GM18520 (cell line): ENCODE data around the gene NT5C3A.
"Not testable (repeated sequence)": the region's sequence is repeated elsewhere in the genome, so short reads cannot be mapped to it uniquely, and the experiment has no call there.

Experiments
- ATAC-seq: cut with Tn5 transposase; IDR thresholded peaks from one replicate; pipeline ENCODE4 v1.9.1; 2021; ENCODE audit not compliant: unreplicated experiment

The NT5C3A gene

DNA sequence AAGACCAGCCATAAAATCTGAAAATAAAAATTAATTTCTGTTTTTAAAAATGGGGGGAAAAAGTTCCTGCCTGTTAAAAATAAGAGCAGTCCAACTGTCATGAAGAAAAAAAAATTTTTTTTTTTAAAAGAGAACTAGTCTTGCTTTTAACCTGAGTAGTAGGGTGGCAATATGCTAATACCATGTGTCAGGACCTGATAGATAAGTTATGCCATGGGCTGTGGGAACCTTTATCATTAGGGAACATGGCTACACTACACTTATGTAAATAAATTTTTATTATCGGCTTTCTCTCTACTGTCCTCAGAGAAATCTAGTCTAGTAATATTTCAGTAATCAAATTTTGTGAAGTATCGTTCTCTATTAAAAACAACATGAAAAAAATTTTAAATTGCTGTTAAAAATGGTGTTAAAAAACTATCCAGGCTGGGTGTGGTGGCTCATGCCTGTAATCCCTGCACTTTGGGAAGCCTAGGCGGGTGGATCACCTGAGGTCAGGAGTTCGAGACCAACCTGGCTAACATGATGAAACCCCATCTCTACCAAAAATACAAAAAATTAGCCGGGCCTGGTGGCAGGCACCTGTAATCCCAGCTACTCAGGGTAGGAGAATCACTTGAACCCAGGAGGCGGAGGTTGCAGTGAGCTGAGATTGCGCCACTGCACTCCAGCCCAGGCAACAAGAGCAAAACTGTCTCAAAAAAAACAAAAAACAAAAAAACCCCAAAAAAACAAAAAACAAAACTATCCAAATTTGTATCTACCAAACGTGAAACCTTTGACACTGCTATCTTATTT, 20.7 kb downstream of the NT5C3A start:
- no peak for ATAC-seq

DNA sequence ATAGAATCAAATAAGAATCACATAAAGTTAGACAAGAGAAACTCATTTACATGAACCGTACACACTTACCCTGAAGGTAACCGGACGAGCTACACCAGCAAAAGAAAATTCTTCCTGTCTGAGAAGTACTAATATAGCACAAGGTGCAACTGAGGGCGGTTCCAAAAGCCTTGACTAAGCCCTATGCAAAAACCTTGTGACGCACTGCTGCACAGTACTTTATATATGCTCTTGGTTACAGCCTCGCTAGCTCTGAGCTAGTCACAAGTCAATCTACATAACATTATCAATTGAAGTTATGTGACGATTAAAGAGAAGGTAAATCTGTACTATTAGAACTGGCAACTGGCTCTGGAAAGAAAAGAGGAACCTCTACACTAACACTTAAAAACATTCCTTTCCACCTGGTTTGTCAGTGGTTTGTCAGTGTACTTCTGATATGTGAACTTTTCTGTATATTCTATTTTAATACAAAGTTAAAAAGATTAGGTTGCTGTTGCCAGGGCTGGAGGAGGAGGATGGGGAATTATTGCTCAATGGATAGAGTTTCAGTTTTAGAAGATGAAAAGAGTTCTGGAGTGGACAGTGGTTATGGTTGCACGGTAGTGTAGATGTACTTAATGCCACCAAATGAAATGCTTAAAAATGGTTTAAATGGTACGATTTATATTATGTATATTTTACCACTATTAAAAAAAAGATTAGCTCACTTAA, 21.6 kb downstream of the NT5C3A start:
- peak; percentile 84 for ATAC-seq

GRCh38 chr7:33039903-33040292, 22.7 kb downstream of the NT5C3A start:
- ATAC-seq, result no peak

DNA sequence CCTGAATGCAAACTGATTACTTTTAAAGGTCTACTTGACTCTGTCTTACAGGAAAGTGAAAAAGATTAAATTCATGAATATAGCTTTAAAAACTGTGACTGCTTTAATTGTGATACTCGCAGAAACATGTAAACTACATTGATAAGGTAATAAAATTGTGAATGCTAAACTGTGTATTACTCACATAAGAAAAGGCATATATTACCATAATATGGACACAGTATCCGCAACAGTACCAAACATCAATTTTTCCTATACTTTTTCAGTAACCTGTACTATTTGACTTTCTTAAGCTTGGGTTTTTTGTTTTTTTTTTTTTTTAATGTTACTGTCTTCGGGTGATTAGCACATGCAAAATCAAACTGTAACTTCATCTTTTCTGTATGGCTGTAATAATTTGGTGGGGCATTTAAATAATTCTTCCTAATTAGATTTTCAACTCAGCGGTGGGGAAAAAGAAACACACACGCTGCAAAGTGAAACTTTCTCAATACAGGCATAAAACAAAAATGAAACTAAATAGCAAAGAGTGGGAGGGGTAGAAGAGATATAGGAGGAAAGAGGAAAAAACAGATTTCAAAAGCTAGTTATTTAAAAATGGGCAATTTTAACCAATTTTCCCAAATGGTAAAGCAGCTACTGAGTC, 23.2 kb downstream of the NT5C3A start:
- peak; percentile 21 for ATAC-seq

- no peak for ATAC-seq
Measured at GRCh38 chr7:33038639-33039038, 23.9 kb downstream of the NT5C3A start.

DNA sequence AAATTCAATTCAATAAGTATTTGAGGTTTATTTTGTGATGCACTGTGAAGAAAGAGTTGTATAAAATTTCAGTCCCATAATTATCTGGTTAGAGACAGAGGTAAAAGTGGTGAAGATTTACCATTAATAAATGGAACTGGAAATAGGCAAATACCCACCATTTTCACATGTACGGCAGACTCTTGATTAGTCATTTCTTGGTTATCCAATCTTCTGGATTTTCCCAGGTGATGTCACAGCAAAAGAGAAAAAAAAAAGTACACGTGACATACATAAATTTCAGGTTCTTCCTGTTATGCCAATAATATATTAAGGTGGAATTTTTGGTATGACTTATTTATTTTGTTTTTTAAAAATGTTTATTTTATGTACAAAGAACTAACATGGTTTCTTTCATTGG, 26.8 kb downstream of the NT5C3A start:
- ATAC-seq, result no peak

GRCh38 chr7:33024189-33024757, 38.3 kb downstream of the NT5C3A start:
- no peak for ATAC-seq

DNA sequence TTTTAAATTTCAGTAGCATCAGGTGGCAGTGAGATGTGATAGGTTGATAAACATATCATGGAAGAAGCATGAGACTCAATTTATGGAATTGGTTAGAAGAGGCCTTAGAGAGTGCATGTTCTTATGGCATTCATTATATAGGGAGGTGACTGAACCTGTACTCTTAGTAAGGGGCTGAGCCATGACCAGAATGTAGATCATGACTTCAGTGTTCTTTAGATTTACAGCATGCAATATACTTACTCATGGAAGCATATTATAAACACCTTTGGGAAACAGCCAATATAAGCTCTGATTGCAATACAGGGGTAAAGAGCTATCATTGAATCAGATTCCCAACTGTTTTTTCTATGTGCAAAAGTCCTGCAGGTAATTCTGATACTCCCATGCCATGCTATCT, 50.2 kb downstream of the NT5C3A start:
- no peak for ATAC-seq

DNA sequence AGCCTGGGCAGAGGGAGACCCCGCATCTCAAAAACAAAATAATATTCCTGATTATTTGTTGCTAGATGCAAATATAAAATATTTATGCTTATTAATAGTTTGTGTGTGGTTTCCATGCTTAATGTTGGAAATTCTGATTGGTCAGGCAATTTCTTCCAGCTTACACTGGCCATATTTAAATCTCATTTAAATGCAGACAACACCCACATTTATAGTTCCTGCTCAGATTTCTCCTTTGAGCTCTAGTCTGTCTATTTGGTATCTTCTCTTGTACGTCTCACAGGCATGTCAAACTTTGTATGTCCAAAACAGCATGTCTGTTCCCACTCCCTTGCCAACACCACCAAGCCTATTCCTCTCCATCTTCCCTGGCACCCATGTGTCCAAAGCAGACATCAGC, 52.8 kb downstream of the NT5C3A start:
- no peak for ATAC-seq

DNA sequence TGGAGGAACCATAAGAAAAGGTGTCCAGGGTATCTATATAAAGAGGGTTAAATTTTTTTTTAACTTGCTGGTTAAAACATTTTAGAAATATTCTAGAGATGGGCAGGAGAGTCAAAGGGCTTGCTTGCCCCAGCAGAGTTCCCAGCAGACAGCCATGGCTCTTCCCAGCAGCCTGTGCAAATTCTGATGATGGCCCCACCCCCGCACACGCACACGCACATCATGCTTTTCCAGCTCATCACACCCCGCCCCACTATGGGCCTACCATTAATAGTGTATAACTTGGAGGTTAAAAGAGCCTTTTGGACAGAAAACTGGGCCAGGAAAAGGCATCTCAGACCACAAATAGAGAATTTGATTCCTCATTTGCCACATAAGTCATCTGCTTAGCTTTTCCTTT, 56.9 kb downstream of the NT5C3A start:
- ATAC-seq, result not testable (repeated sequence)

DNA sequence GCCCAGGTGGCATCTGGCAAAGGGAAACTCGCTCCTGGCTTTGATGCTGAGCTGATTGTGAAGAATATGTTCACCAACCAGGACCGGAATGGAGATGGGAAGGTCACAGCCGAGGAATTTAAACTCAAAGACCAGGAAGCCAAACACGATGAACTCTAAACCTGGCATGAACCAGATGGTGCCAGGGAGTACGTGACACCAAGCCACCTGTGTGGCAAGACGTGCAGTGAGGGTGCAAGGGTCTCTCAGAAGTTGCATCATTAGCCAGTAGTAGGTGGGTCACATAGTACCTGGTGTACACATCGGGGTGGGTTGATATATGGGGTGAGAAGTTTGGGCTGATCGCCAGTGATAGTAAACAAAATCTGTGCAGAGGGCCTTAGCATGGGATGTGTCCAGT, 57.4 kb downstream of the NT5C3A start:
- not testable (repeated sequence) for ATAC-seq

- not testable (repeated sequence) for ATAC-seq
Measured at GRCh38 chr7:33004104-33004616, 58.4 kb downstream of the NT5C3A start.

- not testable (repeated sequence) for ATAC-seq
Measured at GRCh38 chr7:33003111-33003510, 59.5 kb downstream of the NT5C3A start.

DNA sequence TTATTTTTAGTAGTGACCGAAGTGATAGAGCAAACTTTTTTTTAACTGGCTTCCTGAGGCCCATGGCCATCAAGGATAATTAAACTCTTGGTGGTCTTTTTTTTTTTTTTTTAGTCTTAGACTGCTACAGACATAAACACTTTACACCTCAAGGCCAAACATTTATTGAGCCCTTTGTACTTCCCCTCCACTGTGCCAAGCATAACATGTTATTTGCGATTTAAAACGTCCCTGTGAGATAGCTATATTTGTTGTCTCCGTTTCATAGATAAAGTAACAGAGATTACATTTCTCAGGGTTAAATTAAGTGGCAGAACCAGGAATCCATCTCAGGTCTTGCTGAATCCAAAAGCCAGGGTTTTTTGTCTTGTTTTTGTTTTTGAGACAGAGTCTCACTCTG, 63.2 kb downstream of the NT5C3A start:
- not testable (repeated sequence) for ATAC-seq

DNA sequence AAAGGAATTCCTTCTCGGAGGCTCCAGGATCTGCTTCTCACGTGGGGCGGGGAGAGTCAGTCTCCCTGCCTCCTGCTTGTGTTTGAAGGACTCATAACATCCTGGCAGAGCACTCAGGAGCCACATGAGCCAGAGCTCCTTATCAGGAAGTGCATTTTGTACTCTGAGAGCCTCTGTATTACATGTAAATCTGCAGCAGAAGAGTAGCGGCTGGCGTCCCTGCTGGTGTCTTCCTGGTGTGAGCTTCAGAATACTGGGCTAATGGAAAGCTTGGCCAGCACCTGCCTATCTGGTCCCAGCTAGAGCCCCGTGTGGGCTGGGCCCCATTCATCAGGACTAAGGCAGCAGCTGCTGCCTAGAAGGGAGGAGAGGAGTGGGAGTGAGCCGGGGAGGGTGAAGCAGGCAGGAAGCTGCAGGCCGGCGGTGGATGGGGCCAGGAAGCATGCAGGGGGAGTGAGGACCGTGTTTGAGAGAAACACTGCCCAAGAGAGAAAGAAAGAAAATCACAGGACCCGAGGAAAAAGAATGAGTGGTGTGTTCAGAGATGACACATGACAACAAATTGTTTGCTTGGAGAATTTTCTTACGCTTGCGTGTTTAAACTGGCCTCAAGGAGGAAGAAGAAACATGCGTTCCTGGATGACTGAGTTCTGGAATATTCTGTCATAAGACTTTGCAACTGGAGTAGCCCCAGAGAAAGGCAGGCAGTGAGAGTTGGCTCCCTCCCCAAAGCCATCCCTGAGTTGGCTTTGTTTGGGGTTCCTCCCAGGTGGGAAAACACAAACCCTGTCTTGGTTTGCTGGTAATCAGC, 64.0 kb downstream of the NT5C3A start:
- ATAC-seq, result not testable (repeated sequence)

GRCh38 chr7:32997956-32998355, 64.6 kb downstream of the NT5C3A start:
- ATAC-seq, result not testable (repeated sequence)

DNA sequence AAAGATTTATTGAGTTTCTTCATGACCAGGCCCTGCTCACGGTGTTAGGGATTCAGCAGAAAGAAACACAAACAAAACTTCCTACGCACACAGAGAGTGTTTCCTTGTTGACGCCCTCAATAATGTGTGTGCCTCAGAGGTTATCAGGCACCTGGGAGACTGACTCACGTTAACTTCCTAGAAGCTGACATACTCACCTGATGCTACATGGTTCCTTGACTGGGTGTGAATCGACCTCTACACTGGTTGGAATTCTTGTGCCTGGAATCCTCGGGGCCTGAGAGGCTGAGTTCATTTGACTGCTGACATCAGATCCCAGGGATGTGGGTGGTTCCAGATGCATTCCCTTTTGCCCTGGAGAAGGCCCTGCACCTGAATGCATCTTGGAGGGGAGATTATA, 69.8 kb downstream of the NT5C3A start:
- not testable (repeated sequence) for ATAC-seq

DNA sequence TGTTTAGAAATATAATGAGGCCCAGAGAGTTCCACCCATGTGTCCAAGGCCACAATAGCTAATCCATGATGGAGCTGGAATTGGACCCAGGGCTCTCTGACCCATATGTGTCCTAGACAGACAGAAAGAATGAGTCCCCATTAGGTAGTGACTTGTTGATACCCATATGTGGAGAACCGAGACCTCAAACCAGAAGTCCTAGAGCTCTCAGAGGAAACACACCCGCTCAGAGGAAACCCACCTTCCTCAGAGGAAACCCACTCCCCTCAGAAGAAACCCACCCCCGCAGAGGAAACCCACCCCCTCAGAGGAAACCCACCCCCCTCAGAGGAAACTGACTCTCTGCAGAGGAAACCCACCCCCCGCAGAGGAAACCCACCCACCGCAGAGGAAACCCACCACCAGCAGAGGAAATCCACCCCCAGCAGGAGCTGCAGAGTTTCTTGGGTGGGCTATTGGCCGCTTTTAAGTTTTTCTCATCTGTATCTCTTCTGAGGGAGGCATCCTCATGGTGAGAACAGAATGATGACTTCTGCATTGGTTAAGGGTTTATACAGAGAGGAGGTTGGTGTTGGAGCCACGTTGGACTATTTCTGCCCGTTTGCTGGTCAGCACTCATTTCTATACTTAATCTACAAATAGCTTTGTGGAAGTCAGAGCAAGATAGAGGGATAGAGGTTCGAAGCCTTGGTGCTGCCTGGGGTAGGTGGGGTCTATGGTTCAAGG, 70.4 kb downstream of the NT5C3A start:
- not testable (repeated sequence) for ATAC-seq

DNA sequence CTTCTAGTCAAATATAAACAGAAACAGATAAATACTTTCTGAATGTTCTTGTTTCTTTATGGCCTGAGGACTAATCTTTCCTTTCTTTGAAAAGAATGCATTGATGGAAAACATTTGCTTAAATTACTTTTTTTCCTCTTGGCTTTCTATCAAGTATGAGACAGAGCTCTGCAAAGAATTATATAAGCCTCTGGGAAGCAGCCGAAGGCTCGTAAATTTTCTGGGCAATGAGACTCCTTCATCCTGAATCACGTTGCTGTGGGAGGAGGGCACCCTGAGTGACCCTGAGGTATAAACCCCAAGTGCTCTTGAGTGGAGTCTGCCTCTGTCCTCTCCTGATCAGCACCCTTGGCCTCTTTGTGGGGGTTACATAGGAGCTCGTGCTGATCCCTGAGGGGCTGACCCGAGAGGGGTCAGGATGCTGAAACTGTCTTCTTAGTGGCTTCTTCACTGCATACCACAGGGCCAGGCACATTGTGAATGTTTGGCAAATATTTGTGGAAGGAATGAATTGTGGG, 71.4 kb downstream of the NT5C3A start:
- not testable (repeated sequence) for ATAC-seq

GRCh38 chr7:32988148-32988547, 74.4 kb downstream of the NT5C3A start:
- ATAC-seq, result peak; percentile 54
